Endodermal cell (in vitro differentiated cells): ENCODE results near the gene CFAP65. TPM values are rescaled to one million over a fixed set of nuclear protein-coding genes. Genes with fewer than 3 reads are reported as not detected.

Source experiments
- DNase-seq: peaks from one replicate; pipeline ENCODE4 v3.0.0-alpha.2; 2017
- H3K27ac ChIP-seq: 2 replicates; pipeline ENCODE4 v1.5.1; 2013; ENCODE audit warnings: mild to moderate bottlenecking, low read depth, low read length, moderate library complexity
- H3K27me3 ChIP-seq: 2 replicates; pipeline ENCODE4 v1.6.1; 2013; ENCODE audit warnings: mild to moderate bottlenecking, low read length, moderate library complexity; ENCODE audit not compliant: insufficient read depth, control insufficient read depth, poor library complexity, severe bottlenecking
- H3K36me3 ChIP-seq: 2 replicates; pipeline ENCODE4 v1.7.0; 2013; ENCODE audit warnings: mild to moderate bottlenecking, low read length, moderate library complexity; ENCODE audit not compliant: control insufficient read depth, insufficient read depth
- H3K4me1 ChIP-seq: one replicate; pipeline ENCODE4 v1.7.0; 2013; ENCODE audit warnings: low read length; ENCODE audit not compliant: control insufficient read depth, insufficient read depth
- H3K4me3 ChIP-seq: 2 replicates; pipeline ENCODE4 v1.5.1; 2013; ENCODE audit warnings: mild to moderate bottlenecking, low read length, moderate library complexity
- H3K9ac ChIP-seq: 2 replicates; pipeline ENCODE4 v1.6.1; 2013; ENCODE audit warnings: mild to moderate bottlenecking, low read length, moderate library complexity; ENCODE audit not compliant: poor library complexity, severe bottlenecking; ENCODE audit errors: extremely low read depth
- H3K9me3 ChIP-seq: 2 replicates; pipeline ENCODE4 v1.6.1; 2013; ENCODE audit warnings: mild to moderate bottlenecking, low read length, moderate library complexity; ENCODE audit not compliant: control insufficient read depth
- H3K27ac Mint-ChIP-seq: 2 replicates; pipeline ENCODE4 v1.8.0; 2020; ENCODE audit warnings: mixed read lengths
- H3K27me3 Mint-ChIP-seq: 2 replicates; pipeline ENCODE4 v1.8.0; 2021; ENCODE audit warnings: mild to moderate bottlenecking, mixed read lengths; ENCODE audit not compliant: insufficient read depth
- H3K36me3 Mint-ChIP-seq: 2 replicates; pipeline ENCODE4 v1.8.0; 2020; ENCODE audit warnings: low read depth, mixed read lengths
- H3K4me1 Mint-ChIP-seq: 2 replicates; pipeline ENCODE4 v1.8.0; 2020; ENCODE audit warnings: mixed read lengths
- H3K4me3 Mint-ChIP-seq: 2 replicates; pipeline ENCODE4 v1.8.0; 2020; ENCODE audit warnings: mild to moderate bottlenecking, moderate library complexity, mixed read lengths
- H3K9me3 Mint-ChIP-seq: 2 replicates; pipeline ENCODE4 v1.8.0; 2020; ENCODE audit warnings: mild to moderate bottlenecking, mixed read lengths
- CTCF ChIP-seq: fragments of 200-600 bp; sonication (generic); conservative IDR thresholded peaks from 2 replicates; pipeline ENCODE4 v1.5.0; 2021; ENCODE audit warnings: antibody characterized with exemption, mild to moderate bottlenecking
- WGBS, 2 experiments: methylation state at CpG; one replicate each; pipeline versions ENCODE4 v1.1.5 to v1.1.7; 2013; ENCODE audit warnings: missing lambda C conversion rate in 2 of 2, mixed read lengths in 1 of 2; ENCODE audit not compliant: insufficient coverage in 1 of 2, insufficient read length in 1 of 2; 5-methylcytosine and 5-hydroxymethylcytosine counted together
- total RNA-seq, 2 donors: library from RNA; stranded (reverse); fragmentation: NEBNext Ultra II Directional in 1 of 2; extraction: Animal tissue kit (Norgen Biotek cat#: 25700) in 1 of 2; gene quantifications; 2 replicates in 1 of 2; 3 replicates in 1 of 2; pipeline ENCODE4 v1.2.1, GENCODE V29; 2021

The CFAP65 gene
- total RNA-seq, 2 donors from 2014 or later: 0.84 to 1.5 TPM

DNA sequence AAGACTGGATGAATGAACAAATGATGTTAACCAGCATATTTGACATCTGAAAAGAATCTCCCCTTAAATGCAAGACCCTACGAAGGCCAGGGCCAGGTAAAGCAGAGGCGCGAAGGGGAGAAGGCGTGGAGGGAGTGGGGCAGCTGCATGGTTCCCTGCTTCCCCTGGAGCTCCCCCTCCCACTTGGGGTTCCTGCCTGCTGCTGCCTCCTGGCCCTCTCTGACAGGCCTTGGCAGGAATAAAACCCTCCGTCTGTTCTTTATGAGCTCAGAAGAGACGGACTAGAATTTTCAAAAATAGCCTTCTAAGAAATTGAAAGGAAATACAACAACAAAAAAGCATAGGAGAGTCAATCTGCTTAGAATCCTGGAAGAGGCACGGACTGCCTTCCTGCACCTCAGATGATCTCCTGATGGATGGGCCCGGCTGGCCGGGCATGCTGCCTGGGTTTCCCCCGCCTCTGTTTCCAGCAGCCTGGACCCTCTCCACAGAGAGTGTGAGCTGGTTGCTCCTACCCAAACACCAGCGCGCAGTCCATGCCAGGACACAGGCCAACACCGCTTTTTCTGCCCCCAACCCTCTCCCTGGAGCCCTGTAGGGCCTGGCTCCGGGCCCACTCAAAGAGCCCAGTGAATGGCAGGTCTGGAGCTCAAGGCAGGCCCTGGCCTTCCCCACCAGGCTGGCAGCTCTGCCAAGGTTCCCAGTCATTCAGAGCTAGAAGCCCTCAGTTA lies 23.9 kb downstream of the CFAP65 start:
- peaks cover 48% of the 10 kb centered on the region for H3K27me3 ChIP-seq
- H3K36me3 ChIP-seq: no peaks in the 10 kb centered on the region
- Mint-ChIP-seq H3K4me3 (no peak overlapping the region), H3K4me1 (no peaks in the 10 kb centered on the region), H3K9me3 (no peaks in the 10 kb centered on the region), H3K36me3 (no peaks in the 10 kb centered on the region), H3K27ac (no peak overlapping the region), H3K27me3 (peaks cover 55% of the 10 kb centered on the region)
- 91 to 92% methylated on average over 9 to 14 of the region's 14 CpGs for WGBS, 2 experiments
- H3K4me1 ChIP-seq: no peaks in the 10 kb centered on the region
- no peak overlapping the region for H3K27ac ChIP-seq
- H3K9ac ChIP-seq: no peak overlapping the region
- no peak for TF ChIP-seq CTCF
- H3K4me3 ChIP-seq: no peak overlapping the region
- H3K9me3 ChIP-seq: no peaks in the 10 kb centered on the region
- DNase-seq: no peak

DNA sequence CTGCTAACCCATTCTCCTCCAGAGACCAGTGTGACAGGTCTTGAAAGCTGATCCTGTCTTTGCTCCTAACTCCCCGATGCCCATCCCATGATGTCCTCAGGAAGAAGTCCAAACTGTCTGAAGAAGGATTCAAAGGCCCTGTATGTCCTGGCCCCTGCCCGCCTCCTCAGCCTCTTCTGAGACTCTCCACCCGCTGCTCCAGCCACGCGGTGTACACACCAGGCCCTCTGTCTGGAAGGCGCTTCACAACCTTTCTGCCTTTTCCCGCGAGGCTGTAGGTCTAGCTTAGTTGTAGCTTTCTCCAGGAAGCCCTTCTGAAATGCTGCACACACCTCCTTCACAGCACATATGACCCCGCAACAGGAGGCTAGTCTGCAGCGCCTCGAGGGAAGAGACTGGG lies 24.6 kb downstream of the CFAP65 start:
- no peaks in the 10 kb centered on the region for H3K36me3 Mint-ChIP-seq
- Histone ChIP-seq H3K4me3 (no peak overlapping the region), H3K27ac (no peak overlapping the region), H3K36me3 (no peaks in the 10 kb centered on the region), H3K9me3 (no peaks in the 10 kb centered on the region), H3K27me3 (peaks cover 51% of the 10 kb centered on the region), H3K9ac (no peak overlapping the region), H3K4me1 (no peaks in the 10 kb centered on the region)
- TF ChIP-seq CTCF: no peak
- no peaks in the 10 kb centered on the region for H3K9me3 Mint-ChIP-seq
- no peaks in the 10 kb centered on the region for H3K4me1 Mint-ChIP-seq
- no peak for DNase-seq
- peaks cover 58% of the 10 kb centered on the region for H3K27me3 Mint-ChIP-seq
- H3K4me3 Mint-ChIP-seq: no peak overlapping the region
- 81 to 93% methylated on average over 5 to 11 of the region's 11 CpGs for WGBS, 2 experiments
- no peak overlapping the region for H3K27ac Mint-ChIP-seq

DNA sequence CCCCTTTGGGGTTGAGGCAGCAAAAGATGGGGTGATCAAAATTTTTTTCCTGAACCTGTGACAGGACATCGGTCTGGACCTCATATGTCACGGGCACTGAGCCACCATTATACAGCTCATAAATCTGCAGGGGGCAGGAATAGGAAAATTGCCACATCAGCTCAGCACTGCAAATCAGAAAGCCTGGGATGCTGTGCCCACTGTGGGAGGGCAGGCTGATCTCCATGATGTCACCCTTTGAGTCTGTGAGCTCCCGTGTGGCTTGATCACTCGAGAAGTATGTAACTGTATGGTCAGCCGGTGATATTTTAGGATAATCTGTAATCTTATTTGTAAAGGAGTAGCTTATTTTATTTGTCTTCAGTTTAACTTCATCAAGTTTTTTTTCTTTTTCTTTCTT lies 30.4 kb downstream of the CFAP65 start:
- Mint-ChIP-seq H3K36me3 (no peaks in the 10 kb centered on the region), H3K27me3 (peaks cover 78% of the 10 kb centered on the region), H3K27ac (no peak overlapping the region), H3K9me3 (no peaks in the 10 kb centered on the region), H3K4me1 (peaks cover 2% of the 10 kb centered on the region), H3K4me3 (no peak overlapping the region)
- no peak for DNase-seq
- no peak overlapping the region for H3K9ac ChIP-seq
- no peaks in the 10 kb centered on the region for H3K36me3 ChIP-seq
- H3K27me3 ChIP-seq: peaks cover 76% of the 10 kb centered on the region
- no peaks in the 10 kb centered on the region for H3K4me1 ChIP-seq
- H3K27ac ChIP-seq: no peak overlapping the region
- H3K9me3 ChIP-seq: no peaks in the 10 kb centered on the region
- TF ChIP-seq CTCF: no peak
- 94 to 95% methylated on average over 2 to 4 of the region's 5 CpGs for WGBS, 2 experiments
- no peak overlapping the region for H3K4me3 ChIP-seq
